Measurements from ENCODE around the gene GRID1. TPM values are rescaled to one million over a fixed set of nuclear protein-coding genes. Genes with fewer than 3 reads are reported as not detected.

Gene GRID1
- total RNA-seq, 1 donor from 2014 or later, result 0.60 TPM

GRCh38 chr10:85580585-85580984 lies 786.0 kb downstream of the GRID1 start:
- DNase-seq (ENCODE audit: low spot score), result no peak
- no peak for TF ChIP-seq CTCF (IDR thresholded peaks at IDR 0.05)
- Mint-ChIP-seq H3K4me1 (ENCODE audit: low read depth) (no peaks in the 10 kb centered on the region), H3K27ac (ENCODE audit: unreplicated experiment) (no peak overlapping the region), H3K36me3 (ENCODE audit: low read depth) (no peaks in the 10 kb centered on the region), H3K9me3 (ENCODE audit: low read depth) (peaks cover 11% of the 10 kb centered on the region), H3K4me3 (ENCODE audit: unreplicated experiment) (no peak overlapping the region), H3K27me3 (ENCODE audit: low read depth) (peaks cover 3% of the 10 kb centered on the region)

GRCh38 chr10:85578860-85579259 lies 787.7 kb downstream of the GRID1 start:
- Mint-ChIP-seq H3K9me3 (ENCODE audit: low read depth) (peaks cover 11% of the 10 kb centered on the region), H3K27ac (ENCODE audit: unreplicated experiment) (no peak overlapping the region), H3K4me1 (ENCODE audit: low read depth) (no peaks in the 10 kb centered on the region), H3K36me3 (ENCODE audit: low read depth) (no peaks in the 10 kb centered on the region), H3K27me3 (ENCODE audit: low read depth) (peaks cover 3% of the 10 kb centered on the region), H3K4me3 (ENCODE audit: unreplicated experiment) (no peak overlapping the region)
- DNase-seq (ENCODE audit: low spot score), result no peak
- TF ChIP-seq CTCF (IDR thresholded peaks at IDR 0.05), result no peak

- Mint-ChIP-seq H3K27me3 (ENCODE audit: low read depth) (peaks cover 3% of the 10 kb centered on the region), H3K27ac (ENCODE audit: unreplicated experiment) (no peak overlapping the region)
Observed at GRCh38 chr10:85575441-85575840, 791.2 kb downstream of the GRID1 start.

GRCh38 chr10:85570871-85571270 lies 795.7 kb downstream of the GRID1 start:
- H3K4me1 Mint-ChIP-seq (ENCODE audit: low read depth), result no peaks in the 10 kb centered on the region

More at GRCh38 chr10:85575441-85575840, 791.2 kb downstream of the GRID1 start:
- Mint-ChIP-seq H3K36me3 (ENCODE audit: low read depth) (no peaks in the 10 kb centered on the region), H3K9me3 (ENCODE audit: low read depth) (no peaks in the 10 kb centered on the region), H3K4me1 (ENCODE audit: low read depth) (no peaks in the 10 kb centered on the region), H3K4me3 (ENCODE audit: unreplicated experiment) (no peak overlapping the region)
- no peak for TF ChIP-seq CTCF (IDR thresholded peaks at IDR 0.05)
- no peak for DNase-seq (ENCODE audit: low spot score)

GRCh38 chr10:85565381-85565780 lies 801.2 kb downstream of the GRID1 start:
- Mint-ChIP-seq H3K4me1 (ENCODE audit: low read depth) (no peaks in the 10 kb centered on the region), H3K27ac (ENCODE audit: unreplicated experiment) (no peak overlapping the region), H3K36me3 (ENCODE audit: low read depth) (no peaks in the 10 kb centered on the region)

More at GRCh38 chr10:85570871-85571270, 795.7 kb downstream of the GRID1 start:
- Mint-ChIP-seq H3K36me3 (ENCODE audit: low read depth) (no peaks in the 10 kb centered on the region), H3K9me3 (ENCODE audit: low read depth) (no peaks in the 10 kb centered on the region), H3K27me3 (ENCODE audit: low read depth) (no peaks in the 10 kb centered on the region), H3K4me3 (ENCODE audit: unreplicated experiment) (no peak overlapping the region), H3K27ac (ENCODE audit: unreplicated experiment) (no peak overlapping the region)
- no peak for DNase-seq (ENCODE audit: low spot score)
- TF ChIP-seq CTCF (IDR thresholded peaks at IDR 0.05), result no peak

More at GRCh38 chr10:85565381-85565780, 801.2 kb downstream of the GRID1 start:
- Mint-ChIP-seq H3K9me3 (ENCODE audit: low read depth) (no peaks in the 10 kb centered on the region), H3K27me3 (ENCODE audit: low read depth) (no peaks in the 10 kb centered on the region), H3K4me3 (ENCODE audit: unreplicated experiment) (no peak overlapping the region)
- TF ChIP-seq CTCF (IDR thresholded peaks at IDR 0.05), result no peak
- DNase-seq (ENCODE audit: low spot score), result no peak
